Esophagus squamous epithelium (tissue), 4 donors: Measurements from ENCODE around the gene GRIP2.

ENCODE experiments used
- POLR2A ChIP-seq, 4 donors: fragments of 450-650 bp; IDR thresholded peaks; one replicate each; pipeline ENCODE4 v1.6.1; 2017; ENCODE audit warnings: antibody characterized with exemption in 4 of 4, mild to moderate bottlenecking in 4 of 4, moderate library complexity in 3 of 4
- TF ChIP-seq, protein P1 (sequence below), 6 experiments: fragments of 450-650 bp in 4 of 6; fragments of 200-600 bp in 2 of 6; sonication (generic) in 2 of 6; IDR thresholded peaks; one replicate each; pipeline ENCODE4 v1.5.1; 2016 to 2019; ENCODE audit warnings: antibody characterized with exemption in 6 of 6, mild to moderate bottlenecking in 4 of 6, moderate library complexity in 4 of 6

DNA sequence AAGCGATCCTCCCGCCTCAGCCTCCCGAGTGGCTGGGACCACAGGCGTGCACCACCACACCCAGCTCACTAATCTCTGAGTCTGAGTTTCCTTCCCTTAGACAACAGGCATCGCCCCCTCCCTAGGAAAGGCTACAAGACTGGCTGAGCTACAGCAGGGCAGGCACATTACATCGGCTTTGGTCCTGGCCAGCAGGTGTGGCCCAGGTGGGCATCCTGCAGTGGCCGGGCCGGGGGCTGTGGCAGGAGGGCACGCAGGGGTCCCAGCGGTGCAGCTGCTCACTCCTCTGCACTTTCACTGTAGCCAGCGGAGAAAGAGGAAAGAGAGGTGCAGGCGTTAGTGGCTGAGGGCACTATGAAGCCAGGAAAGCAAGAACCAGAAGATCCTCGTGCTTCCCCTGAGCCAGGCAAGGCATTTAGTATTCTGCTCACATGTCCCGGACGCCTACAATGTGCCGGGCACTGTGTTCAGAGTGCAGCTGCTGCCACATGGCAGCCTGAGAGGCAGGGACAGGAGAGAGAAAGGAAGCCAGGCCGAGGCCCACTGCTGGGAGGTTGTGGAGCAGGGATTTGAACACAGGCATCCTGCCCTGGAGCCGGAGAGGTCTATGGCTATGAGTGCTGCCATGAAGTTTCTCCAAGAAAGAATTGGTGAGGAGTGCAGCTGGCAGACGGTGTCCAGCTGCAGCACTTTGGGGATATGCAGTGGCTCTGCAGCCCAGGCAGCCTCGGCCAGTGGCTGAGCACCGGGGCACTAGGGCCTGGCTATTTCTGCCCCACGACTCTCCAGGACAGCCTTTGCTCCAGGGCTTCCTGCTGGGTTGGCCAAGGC lies 22.3 kb downstream of the GRIP2 start:
- TF ChIP-seq, protein P1, sequence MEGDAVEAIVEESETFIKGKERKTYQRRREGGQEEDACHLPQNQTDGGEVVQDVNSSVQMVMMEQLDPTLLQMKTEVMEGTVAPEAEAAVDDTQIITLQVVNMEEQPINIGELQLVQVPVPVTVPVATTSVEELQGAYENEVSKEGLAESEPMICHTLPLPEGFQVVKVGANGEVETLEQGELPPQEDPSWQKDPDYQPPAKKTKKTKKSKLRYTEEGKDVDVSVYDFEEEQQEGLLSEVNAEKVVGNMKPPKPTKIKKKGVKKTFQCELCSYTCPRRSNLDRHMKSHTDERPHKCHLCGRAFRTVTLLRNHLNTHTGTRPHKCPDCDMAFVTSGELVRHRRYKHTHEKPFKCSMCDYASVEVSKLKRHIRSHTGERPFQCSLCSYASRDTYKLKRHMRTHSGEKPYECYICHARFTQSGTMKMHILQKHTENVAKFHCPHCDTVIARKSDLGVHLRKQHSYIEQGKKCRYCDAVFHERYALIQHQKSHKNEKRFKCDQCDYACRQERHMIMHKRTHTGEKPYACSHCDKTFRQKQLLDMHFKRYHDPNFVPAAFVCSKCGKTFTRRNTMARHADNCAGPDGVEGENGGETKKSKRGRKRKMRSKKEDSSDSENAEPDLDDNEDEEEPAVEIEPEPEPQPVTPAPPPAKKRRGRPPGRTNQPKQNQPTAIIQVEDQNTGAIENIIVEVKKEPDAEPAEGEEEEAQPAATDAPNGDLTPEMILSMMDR (IDR thresholded peaks at IDR 0.05) = no peak
- no peak for TF ChIP-seq POLR2A (IDR thresholded peaks at IDR 0.05)
